ENCODE results near the gene PASK.

GRCh38 chr2:241141214-241141770, 8.0 kb downstream of the PASK start:
- TF ChIP-seq CTCF (IDR thresholded peaks at IDR 0.05 in 4 of 5, conservative IDR thresholded peaks at IDR 0.05 in 1 of 5) (no peak), POLR2A (IDR thresholded peaks at IDR 0.05) (no peak)

All from gastrocnemius medialis (tissue), 4 donors.